GM20000 (cell line): ENCODE results near the gene PTPRK.

Experiments used
- DNase-seq: peaks from one replicate; pipeline ENCODE4 v3.0.0; 2012; ENCODE audit warnings: low spot score
- TF ChIP-seq, protein P1 (sequence below): IDR thresholded peaks from 2 replicates; pipeline ENCODE4 v1.5.1; 2012; ENCODE audit warnings: mild to moderate bottlenecking, control low read depth; ENCODE audit errors: extremely low read depth, missing control alignments

PTPRK gene

DNA sequence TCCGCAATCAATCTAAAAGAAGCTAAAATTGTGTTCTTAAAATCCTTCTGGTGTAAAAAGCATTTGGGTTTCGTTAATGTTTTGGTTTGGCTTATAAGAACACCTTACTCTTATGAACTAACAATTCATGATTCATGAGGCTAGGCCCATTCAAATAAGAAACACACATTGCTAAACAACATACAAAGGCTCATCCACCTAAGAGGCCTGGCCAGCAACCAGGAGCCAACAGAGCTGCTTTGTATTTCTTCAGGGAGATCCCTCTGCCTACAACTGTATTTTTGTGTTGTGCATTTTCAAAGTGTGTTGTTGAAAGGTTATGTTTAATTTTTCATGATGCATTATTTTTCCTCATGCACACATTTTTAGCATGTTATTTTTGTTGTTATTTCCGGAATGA lies 98.6 kb downstream of the PTPRK start:
- TF ChIP-seq, protein P1, sequence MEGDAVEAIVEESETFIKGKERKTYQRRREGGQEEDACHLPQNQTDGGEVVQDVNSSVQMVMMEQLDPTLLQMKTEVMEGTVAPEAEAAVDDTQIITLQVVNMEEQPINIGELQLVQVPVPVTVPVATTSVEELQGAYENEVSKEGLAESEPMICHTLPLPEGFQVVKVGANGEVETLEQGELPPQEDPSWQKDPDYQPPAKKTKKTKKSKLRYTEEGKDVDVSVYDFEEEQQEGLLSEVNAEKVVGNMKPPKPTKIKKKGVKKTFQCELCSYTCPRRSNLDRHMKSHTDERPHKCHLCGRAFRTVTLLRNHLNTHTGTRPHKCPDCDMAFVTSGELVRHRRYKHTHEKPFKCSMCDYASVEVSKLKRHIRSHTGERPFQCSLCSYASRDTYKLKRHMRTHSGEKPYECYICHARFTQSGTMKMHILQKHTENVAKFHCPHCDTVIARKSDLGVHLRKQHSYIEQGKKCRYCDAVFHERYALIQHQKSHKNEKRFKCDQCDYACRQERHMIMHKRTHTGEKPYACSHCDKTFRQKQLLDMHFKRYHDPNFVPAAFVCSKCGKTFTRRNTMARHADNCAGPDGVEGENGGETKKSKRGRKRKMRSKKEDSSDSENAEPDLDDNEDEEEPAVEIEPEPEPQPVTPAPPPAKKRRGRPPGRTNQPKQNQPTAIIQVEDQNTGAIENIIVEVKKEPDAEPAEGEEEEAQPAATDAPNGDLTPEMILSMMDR, result no peak

DNA sequence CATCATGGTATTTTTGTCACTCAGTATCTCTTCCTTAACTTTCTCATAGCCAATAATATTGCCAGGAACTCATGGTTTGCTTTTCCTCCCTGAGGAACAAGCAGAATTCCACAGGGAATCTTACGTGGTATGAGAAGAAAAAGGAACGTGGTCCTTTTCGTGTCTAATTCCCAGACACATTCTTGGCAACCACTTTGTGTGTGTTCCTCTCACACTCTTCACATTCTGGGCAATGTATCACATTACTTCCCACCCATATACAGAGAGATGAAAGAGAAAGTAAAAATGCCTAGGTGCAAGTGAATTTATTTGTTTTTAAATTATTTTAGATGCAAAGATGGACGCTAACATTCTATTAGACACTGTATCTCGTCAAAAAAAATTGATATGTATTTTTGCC lies 102.7 kb downstream of the PTPRK start:
- TF ChIP-seq, protein P1, result no peak
- DNase-seq, result no peak

More for the DNA sequence above, 98.6 kb downstream of the PTPRK start:
- DNase-seq, result no peak

DNA sequence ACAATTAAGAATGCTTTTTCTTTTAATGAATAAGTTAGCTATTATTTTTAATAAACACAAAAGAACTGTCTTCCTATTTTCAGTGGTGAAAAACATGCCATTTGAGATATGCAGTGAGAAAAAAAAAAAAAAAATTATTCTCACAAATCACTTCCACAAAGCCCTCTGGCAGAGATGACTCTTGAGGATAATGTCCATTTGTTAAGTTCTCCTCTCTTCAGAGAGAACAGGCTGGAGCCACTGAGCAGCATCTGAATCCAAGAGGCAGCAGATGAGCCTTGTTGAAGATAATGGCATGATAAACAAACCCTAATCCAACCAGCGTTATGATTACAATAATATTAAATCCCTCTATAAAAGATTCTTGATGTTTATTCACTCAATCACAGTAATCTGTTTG lies 105.0 kb downstream of the PTPRK start:
- TF ChIP-seq, protein P1, result no peak
- DNase-seq, result no peak

DNA sequence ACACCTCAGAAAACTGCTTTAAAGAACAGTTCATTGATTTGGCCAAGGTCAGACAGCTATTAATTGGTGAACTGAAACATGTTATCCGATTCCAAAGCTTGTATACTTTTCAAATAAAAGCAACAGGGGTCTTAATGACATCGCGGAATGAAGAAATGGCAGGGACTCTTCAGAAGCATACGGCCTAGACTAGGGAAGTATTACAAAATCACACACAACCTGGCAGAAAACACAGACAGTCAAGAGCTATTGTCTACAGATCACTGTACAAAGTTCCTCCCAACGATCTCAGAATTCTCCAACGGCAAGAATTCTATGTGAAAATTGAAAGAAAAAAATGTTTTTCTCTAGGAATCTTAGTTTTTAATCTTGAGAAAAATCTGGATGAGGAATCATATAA lies 105.5 kb downstream of the PTPRK start:
- DNase-seq, result no peak
- TF ChIP-seq, protein P1, result no peak

DNA sequence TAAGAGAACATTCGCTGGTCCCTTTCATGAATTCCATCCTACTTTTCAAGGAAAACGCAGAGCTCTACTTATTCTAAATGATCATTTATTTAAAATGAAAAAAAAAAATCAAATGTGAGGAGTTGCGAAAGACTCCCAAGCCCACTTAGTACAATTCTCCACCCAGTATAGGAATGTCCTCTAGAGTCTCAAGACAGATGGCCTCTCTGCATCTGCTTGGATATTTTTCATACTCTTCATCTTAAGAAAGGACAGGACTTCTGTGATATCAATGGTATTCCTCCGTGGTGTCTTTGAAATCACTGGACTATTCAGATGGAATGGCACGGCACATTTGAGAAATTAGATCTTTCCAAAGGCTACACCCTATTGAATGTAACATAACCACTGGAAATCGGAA lies 107.1 kb downstream of the PTPRK start:
- TF ChIP-seq, protein P1, result no peak
- DNase-seq, result no peak

DNA sequence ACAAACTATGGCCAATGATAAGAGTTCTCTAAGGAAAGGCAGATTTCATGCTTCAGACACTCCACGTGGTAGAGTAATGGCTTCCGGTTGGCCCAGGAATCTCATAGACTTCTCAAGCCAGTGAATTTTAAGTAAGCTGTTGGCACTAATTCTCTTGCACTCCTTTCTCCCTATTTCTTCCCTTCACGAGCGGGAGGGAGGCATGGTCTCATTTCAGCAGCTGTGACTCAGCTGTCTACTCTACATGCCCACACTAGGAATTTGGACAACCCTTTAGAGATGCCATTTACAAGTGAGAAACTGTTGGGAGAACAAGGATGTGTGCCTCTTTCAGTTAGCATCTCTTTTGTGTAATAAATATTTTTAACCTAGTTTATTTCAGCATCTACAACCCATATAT lies 107.7 kb downstream of the PTPRK start:
- no peak for DNase-seq
- TF ChIP-seq, protein P1, result no peak

DNA sequence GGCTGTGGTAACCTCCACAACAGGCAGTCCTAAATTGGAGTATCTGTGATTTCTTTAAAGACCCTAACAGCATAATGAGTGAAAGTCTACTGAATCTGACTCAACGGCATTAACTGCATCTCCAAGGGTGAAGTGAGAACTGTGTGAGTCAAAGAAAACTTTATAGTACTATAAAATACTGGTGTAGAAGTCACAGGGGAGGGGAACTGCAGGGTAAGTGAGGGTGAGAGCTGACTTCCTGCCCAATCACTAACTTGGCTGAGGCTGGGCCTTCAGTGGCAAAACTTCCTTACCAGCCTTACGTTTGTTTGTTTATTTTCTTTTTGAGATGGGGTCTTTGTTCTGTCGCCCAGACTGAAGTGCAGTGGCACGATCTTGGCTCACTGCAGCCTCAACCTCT lies 109.8 kb downstream of the PTPRK start:
- TF ChIP-seq, protein P1, result no peak
- no peak for DNase-seq
